ENCODE results near the gene TMEM45B.

- no peak for TF ChIP-seq POLR2A (IDR thresholded peaks at IDR 0.05)
- no peak for TF ChIP-seq CTCF (IDR thresholded peaks at IDR 0.05)
- TF ChIP-seq EP300 (IDR thresholded peaks at IDR 0.05), result no peak
Measured at GRCh38 chr11:129864811-129865210, 49.2 kb downstream of the TMEM45B start.
